HG03175 (cell line): Measurements from ENCODE around the gene KRT13.
"Not testable (repeated sequence)": the region's sequence is repeated elsewhere in the genome, so short reads cannot be mapped to it uniquely, and the experiment has no call there.

ENCODE experiments used
- ATAC-seq: cut with Tn5 transposase; IDR thresholded peaks from one replicate; pipeline ENCODE4 v1.9.1; 2021; ENCODE audit warnings: mild to moderate bottlenecking, moderate library complexity; ENCODE audit not compliant: unreplicated experiment

The KRT13 gene

GRCh38 chr17:41505007-41505808 lies at the start of gene KRT13:
Gene KRT13 (minus strand): TSS chr17:41505612. CDS start chr17:41505550, 62 bp downstream.
- ATAC-seq, result no peak

GRCh38 chr17:41553987-41554680 lies 48.7 kb upstream of the KRT13 start:
- ATAC-seq, result no peak

GRCh38 chr17:41553176-41553575 lies 47.8 kb upstream of the KRT13 start:
- no peak for ATAC-seq

GRCh38 chr17:41552455-41552854 lies 47.0 kb upstream of the KRT13 start:
- ATAC-seq, result no peak

DNA sequence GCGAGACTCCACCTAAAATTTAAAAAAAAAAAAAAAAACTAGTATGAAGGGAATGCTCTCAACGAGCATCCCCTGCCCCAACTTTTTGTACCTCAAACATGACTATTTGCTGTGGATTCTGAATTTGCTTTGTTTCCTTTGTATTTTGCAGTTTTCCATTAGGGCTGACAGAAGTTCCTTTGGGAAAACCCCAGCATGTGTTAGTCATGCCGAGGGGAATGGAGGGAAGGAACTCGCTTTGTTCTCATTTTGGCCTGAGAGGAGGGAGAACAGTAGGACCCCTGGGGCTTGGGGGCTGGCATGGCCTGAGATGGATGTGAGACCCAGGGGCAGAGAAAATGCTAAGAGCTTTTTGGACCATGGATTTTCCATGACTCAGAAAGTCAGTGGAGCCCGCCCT lies 46.0 kb upstream of the KRT13 start:
- ATAC-seq, result no peak

DNA sequence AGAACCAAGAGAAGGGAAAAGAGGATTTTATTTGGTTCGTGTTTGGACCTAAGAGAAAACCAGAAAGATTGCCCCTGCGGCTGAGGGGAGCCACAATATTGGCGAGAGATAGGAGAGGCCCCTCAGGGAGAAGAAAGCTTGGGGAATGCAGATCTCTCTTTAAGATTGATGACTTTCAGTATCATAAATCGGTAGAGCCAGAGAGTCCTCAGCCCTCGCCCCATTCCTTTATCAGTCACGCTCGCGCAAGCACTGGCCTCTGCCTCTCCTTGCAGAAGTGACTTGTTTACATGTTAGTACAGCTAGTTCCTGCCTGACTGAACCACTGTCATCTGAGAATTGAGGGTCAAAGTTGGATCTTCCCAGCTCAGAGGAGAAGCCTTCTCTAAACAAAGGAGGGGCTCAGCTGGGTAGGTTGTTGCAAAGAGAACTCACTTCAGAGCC lies 44.2 kb upstream of the KRT13 start:
- ATAC-seq, result no peak

DNA sequence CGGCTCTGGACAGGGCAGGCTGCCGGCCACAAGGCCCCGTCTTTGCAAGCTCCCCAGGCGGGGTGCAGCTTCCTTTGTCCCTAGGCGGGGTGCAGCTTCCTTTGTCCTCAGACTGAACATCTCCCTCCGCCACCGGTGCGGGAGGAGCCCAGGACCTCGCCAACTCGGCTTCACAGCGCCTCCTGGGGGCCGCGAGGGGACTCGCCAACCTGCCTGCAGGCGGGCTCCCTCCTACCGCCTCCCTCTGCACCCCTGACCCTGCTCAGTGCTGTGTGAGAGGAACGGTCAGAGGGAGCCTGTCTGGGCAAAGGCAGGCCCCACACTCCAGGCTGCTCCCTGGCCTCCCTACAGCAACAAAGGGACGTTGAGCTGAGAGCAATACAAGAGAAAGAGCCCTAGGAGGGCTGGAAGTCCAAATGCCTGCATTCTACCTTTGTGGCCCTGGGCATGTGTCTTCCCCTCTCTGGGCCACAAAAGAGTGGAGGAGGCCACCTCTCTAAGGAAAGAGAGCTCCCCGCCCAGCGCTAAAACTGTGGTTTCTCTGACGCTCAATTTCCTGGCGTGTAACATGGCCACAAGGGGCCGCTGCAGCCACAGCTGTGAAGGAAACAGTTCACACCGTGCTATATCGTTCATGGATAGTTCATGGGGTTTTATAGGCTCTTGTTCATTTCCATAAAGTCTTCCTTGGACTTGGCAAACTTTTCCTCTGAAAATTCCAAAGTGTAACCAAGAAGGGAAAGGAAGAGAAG lies 43.6 kb upstream of the KRT13 start:
- peak; percentile 63 for ATAC-seq

DNA sequence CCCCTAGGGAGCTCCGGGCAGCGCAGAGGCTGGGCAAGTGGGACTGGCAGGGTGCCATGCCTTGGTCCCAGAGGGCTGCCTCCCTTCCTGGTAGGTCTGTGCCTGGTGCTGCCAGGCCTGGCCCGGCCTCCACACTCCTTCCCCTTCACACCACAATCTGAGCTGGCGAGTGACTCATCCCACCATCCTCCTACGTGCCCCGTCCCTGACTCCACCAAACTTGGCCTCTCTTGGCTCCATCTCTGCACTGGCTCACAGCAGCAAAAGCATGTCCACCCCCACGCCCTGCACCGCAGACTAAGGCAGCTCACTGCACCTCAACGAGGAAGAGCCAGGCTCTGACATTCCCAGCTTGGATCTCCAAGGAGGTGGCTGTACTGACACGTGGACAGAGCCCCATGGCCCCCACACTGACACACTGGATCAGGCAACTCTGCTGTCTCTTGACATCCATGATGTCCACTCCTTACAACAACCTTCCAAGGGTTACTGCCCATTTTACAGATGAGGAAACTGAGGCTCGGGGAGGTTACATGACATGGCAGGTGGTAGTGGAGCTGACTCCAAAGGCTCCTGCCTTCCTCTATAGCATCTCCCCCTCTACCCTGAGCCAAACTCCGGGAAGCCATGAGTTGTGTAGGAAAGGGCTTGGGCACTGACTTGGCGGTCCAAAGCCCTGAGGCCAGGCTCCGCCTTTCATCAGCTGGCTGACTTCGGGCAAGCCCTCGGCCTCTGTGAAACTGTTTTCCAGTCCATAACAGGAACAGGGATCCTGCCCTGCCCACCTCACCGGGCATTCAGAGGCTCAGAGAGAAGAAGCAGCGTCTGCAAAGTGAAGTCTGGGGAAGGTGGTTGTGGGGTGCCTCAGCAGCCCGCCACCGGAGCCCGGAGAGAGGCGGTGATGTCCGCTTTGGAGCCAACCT lies 42.8 kb upstream of the KRT13 start:
- ATAC-seq, result no peak

- ATAC-seq, result no peak
Measured at GRCh38 chr17:41547378-41547841, 42.0 kb upstream of the KRT13 start.

DNA sequence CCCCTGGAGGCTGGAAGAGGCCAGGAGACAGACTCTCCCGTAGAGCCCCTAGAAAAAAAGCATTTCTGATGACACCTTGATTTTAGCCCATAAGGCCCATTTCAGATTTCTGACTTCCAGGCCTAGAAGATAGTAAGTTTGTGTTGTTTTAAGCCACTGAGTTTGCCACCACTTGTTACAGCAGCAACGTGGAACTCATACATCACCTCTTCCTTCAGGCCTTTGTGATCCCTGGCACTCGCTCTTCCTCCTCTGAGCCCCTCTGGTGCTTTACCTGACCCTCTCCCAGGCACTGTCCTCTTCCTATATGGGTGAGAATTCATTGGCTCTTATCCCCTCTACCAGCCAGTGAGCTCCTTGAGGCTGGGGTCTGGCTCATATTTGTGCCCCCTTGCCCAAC lies 41.4 kb upstream of the KRT13 start:
- no peak for ATAC-seq

GRCh38 chr17:41545829-41546410 lies 40.5 kb upstream of the KRT13 start:
- no peak for ATAC-seq

- ATAC-seq, result no peak
Measured at GRCh38 chr17:41544935-41545334, 39.5 kb upstream of the KRT13 start.

GRCh38 chr17:41544491-41544892 lies 39.1 kb upstream of the KRT13 start:
- ATAC-seq, result no peak

DNA sequence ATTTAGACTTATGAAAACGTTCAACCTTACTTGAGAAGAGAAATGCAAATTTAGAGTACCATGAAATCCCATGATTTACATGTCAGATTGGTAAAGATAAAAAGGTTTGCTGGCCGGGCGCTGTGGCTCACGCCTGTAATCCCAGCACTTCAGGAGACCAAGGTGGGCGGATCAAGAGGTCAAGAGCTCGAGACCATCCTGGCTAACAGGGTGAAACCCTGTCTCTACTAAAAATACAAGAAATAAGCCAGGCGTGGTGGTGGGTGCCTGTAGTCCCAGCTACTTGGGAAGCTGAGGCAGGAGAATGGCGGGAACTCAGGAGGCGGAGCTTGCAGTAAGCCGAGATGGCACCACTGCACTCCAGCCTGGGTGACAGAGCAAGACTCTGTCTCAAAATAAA lies 37.4 kb upstream of the KRT13 start:
- ATAC-seq, result not testable (repeated sequence)

- no peak for ATAC-seq
Measured at GRCh38 chr17:41542357-41542756, 36.9 kb upstream of the KRT13 start.

DNA sequence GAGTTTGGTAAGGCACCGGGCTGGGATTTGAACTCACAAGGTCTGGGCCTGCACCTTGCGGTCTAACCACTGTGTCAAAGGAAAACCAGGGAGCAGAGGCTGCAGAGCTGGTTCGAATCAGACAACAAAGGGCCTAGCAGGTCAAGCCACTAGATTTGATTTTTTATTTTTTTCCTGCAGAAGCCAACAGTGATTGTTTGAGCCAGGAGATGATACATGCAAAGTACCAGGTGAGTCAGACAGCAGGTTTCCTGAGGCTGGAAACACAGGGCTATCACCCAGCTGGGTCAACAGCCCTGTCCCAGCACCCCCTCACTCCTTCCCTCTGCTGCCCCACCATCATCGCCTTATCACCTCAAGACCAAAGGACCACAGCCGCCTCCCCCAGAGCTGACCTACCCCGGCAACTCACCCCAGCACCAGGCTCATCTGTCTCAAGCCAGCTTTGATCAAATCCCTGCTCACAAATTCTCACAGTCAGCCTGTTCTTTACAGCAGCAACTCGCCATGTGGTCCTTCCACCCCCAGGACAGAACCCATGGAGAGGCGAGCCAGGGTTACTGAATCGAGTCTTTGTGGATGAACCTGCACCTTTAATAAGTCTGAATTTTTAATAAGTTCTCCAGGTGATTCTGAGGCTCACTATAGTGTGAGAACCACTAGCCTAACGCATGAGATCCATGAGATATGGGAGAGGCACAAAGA lies 35.7 kb upstream of the KRT13 start:
- ATAC-seq, result no peak

GRCh38 chr17:41539979-41540701 lies 34.7 kb upstream of the KRT13 start:
- no peak for ATAC-seq

DNA sequence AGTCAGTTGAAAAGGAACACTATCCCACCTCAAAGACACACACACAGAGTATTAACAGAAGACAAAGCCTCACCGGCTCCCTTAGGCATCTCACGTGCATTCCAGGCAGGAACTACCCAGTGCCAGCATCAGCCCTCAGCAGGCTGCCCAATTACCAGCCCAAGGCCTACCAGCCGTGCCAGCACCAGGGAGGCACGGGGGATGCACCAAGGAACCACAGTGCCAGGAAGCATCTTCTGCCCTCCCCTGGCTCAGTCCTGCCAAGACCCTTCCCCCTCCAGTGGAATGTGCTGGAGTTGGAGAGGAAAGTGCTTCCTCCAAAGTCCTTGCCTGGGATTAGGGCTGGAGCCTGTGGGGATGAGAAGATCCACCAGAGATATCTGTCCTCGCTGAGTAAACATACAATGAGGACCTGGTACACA lies 33.7 kb upstream of the KRT13 start:
- no peak for ATAC-seq

DNA sequence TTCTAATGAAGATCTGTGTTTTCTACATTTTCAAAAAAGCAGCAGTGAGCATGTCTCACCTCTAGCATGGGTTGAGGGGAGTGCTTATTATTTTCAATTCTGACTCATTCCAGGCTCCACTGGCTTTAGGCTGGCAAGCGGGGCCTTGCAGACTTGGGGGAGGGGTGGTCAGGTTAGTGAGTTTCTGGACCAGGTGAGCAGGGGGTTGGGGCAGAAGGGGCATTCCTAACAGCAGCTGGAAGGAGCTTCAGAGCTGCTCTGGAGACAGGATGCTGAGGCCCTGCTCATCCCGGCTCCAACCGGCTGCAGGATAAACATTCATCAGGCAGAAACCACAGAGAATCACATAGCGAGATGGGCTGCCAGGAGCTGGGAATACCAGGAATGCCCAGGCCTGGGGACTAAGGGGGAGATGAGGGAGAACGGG lies 33.2 kb upstream of the KRT13 start:
- ATAC-seq, result no peak
